ENCODE measurements around the gene RING1. TPM values are rescaled to one million over a fixed set of nuclear protein-coding genes. Genes with fewer than 3 reads are reported as not detected.

The RING1 gene
- polyA plus RNA-seq, 1 of the 3 experiments (the other 2 are of a cell fraction) = 61.3 TPM

- Histone ChIP-seq H3K4me1 (ENCODE audit: control insufficient read depth in 1 of 2, insufficient read depth in 2 of 2, low read depth in 1 of 2, low read length in 1 of 2) (peaks cover 0 to 3% of the 10 kb centered on the region in 2 experiments; a peak in 1 of 4 replicates), H3K4me2 (no peak overlapping the region), H3K9me3 (no peaks in the 10 kb centered on the region), H3K9ac (no peak overlapping the region), H3K4me3 (ENCODE audit: low read depth in 2 of 2, low read length in 1 of 2) (no peak overlapping the region), H3K79me2 (ENCODE audit: insufficient read depth) (no peaks in the 10 kb centered on the region), H3K36me3 (replicated peaks in 1 of 2; ENCODE audit: control insufficient read depth in 1 of 2, insufficient read depth in 2 of 2, low read length in 1 of 2) (no peaks in the 10 kb centered on the region), H3K9me2 (no peaks in the 10 kb centered on the region), H2AFZ (ENCODE audit: low read depth) (no peak overlapping the region), H3F3A (replicated peaks; ENCODE audit: insufficient read depth) (no peaks in the 10 kb centered on the region), H3K27me3 (ENCODE audit: insufficient read depth) (no peaks in the 10 kb centered on the region), H3K27ac (ENCODE audit: low read depth in 2 of 2, low read length in 1 of 2) (no peak overlapping the region), H4K20me1 (ENCODE audit: insufficient read depth) (no peaks in the 10 kb centered on the region)
- no peak for DNase-seq
- no peak for TF ChIP-seq ZBTB33 (IDR thresholded peaks at IDR 0.05; ENCODE audit: borderline replicate concordance, low read depth)
- TF ChIP-seq PBX3 (IDR thresholded peaks at IDR 0.05) = no peak
- ChIA-PET CTCF (interaction anchor here (1.0 to 4.6 kb wide), 4 partner anchors 13 to 73 kb away, joined by 3 to 34 read pairs (median 13); no protein-coding TSS in a partner anchor), POLR2A (interaction anchor here (0.7 kb wide), 1 partner anchor 242 kb away, joined by 3 read pairs; no protein-coding TSS in a partner anchor)
- WGBS (ENCODE audit: low lambda C conversion rate) = 66% methylated on average over 6 of the region's 10 CpGs
These were observed 32.7 kb upstream of the RING1 start for GRCh38 chr6:33175436-33176069.

GRCh38 chr6:33176906-33177305 lies 31.4 kb upstream of the RING1 start:
- POLR2A ChIA-PET = no interaction called here
- no peak overlapping the region for H3K4me2 ChIP-seq
- no peaks in the 10 kb centered on the region for H3K9me2 ChIP-seq
- DNase-seq = no peak
- H3K36me3 ChIP-seq (replicated peaks in 1 of 2; ENCODE audit: control insufficient read depth in 1 of 2, insufficient read depth in 2 of 2, low read length in 1 of 2) = no peaks in the 10 kb centered on the region
- WGBS (ENCODE audit: low lambda C conversion rate) = 49% methylated on average over 6 of the region's 7 CpGs
- H3K79me2 ChIP-seq (ENCODE audit: insufficient read depth) = no peaks in the 10 kb centered on the region
- H3K9me3 ChIP-seq = no peaks in the 10 kb centered on the region
- TF ChIP-seq GABPA (IDR thresholded peaks at IDR 0.05; ENCODE audit: low read depth) (no peak), NRF1 (IDR thresholded peaks at IDR 0.05; ENCODE audit: low read depth, low read length) (no peak), RXRA (IDR thresholded peaks at IDR 0.05; ENCODE audit: borderline replicate concordance, low read depth) (no peak), MEF2A (IDR thresholded peaks at IDR 0.05; ENCODE audit: borderline replicate concordance, low read depth) (no peak)
- H3K27me3 ChIP-seq (ENCODE audit: insufficient read depth) = no peaks in the 10 kb centered on the region
- H3K27ac ChIP-seq (ENCODE audit: low read depth in 2 of 2, low read length in 1 of 2) = no peak overlapping the region
- CTCF ChIA-PET = interaction anchor here (1.1 to 2.6 kb wide), 2 partner anchors 71 to 161 kb away, joined by 3 to 7 read pairs; no protein-coding TSS in a partner anchor
- H2AFZ ChIP-seq (ENCODE audit: low read depth) = no peak overlapping the region
- H3K4me3 ChIP-seq (ENCODE audit: low read depth in 2 of 2, low read length in 1 of 2) = no peak overlapping the region
- H3F3A ChIP-seq (replicated peaks; ENCODE audit: insufficient read depth) = no peaks in the 10 kb centered on the region
- no peaks in the 10 kb centered on the region for H4K20me1 ChIP-seq (ENCODE audit: insufficient read depth)
- H3K4me1 ChIP-seq (ENCODE audit: control insufficient read depth in 1 of 2, insufficient read depth in 2 of 2, low read depth in 1 of 2, low read length in 1 of 2) = peaks cover 0 to 3% of the 10 kb centered on the region in 2 experiments; a peak in 1 of 4 replicates
- no peak overlapping the region for H3K9ac ChIP-seq

All from SK-N-SH (cell line).